Measurements from ENCODE around the gene IL1A.

DNA sequence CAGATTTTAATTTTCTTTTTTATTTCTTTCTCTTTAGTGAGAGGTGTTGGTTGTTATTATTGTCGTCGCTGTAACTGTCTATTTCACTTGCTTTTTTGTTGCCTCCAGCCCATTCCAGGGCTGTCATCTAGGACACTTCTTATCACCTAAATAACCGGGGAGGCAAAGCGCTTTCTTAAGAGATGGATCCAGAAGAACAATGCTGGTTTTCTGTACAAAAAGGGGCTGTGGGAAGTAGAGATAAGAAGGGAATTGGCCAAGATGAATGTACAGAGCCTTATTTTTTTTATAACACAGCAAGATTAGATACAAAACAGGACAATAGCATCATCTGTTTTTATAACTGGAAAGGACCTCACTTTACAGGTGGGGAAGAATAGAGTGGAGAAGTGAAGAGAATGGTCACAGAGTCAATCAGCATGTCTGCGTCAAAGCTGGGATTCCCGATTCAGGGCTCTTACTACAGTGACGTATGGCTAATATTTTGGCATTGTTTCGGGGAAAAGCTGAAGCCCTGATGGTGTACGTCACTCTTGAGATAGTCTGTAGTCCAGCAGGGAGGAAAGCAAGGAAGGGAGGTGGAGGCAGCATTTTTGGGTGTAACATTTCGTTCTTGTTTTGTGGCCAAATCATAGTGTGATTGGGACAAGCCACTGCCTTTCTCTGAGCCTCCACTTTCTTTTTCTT is 29.1 kb upstream of the IL1A start:
- TF ChIP-seq, protein P1, sequence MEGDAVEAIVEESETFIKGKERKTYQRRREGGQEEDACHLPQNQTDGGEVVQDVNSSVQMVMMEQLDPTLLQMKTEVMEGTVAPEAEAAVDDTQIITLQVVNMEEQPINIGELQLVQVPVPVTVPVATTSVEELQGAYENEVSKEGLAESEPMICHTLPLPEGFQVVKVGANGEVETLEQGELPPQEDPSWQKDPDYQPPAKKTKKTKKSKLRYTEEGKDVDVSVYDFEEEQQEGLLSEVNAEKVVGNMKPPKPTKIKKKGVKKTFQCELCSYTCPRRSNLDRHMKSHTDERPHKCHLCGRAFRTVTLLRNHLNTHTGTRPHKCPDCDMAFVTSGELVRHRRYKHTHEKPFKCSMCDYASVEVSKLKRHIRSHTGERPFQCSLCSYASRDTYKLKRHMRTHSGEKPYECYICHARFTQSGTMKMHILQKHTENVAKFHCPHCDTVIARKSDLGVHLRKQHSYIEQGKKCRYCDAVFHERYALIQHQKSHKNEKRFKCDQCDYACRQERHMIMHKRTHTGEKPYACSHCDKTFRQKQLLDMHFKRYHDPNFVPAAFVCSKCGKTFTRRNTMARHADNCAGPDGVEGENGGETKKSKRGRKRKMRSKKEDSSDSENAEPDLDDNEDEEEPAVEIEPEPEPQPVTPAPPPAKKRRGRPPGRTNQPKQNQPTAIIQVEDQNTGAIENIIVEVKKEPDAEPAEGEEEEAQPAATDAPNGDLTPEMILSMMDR (IDR thresholded peaks at IDR 0.05; ENCODE audit: extremely low read depth in 1 of 2, insufficient read depth in 1 of 2, low read depth in 1 of 2, low read length in 2 of 2), result no peak
- TF ChIP-seq POLR2A (IDR thresholded peaks at IDR 0.05; ENCODE audit: low read depth, low read length) (no peak), EZH2 (IDR thresholded peaks at IDR 0.05; ENCODE audit: borderline replicate concordance, low read depth, low read length, severe bottlenecking) (no peak), FOS (IDR thresholded peaks at IDR 0.05; ENCODE audit: borderline replicate concordance, insufficient read depth, low read length) (no peak), POLR2AphosphoS5 (IDR thresholded peaks at IDR 0.05; ENCODE audit: insufficient read depth, low read depth, low read length) (no peak), JUN (IDR thresholded peaks at IDR 0.05; ENCODE audit: borderline replicate concordance, insufficient read depth, insufficient read length, low read depth) (no peak), MYC (IDR thresholded peaks at IDR 0.05; ENCODE audit: low read depth, low read length) (no peak)
- TF ChIP-seq, protein P2, sequence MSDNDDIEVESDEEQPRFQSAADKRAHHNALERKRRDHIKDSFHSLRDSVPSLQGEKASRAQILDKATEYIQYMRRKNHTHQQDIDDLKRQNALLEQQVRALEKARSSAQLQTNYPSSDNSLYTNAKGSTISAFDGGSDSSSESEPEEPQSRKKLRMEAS (IDR thresholded peaks at IDR 0.05; ENCODE audit: insufficient read depth, insufficient read length), result no peak

All from endothelial cell of umbilical vein (primary cell).